Parathyroid adenoma (tissue), 2 donors: ENCODE results near the gene RBPMS2.

Experiments
- H2AFZ ChIP-seq: fragments of 300-600 bp; sonication (generic); one replicate; pipeline ENCODE4 v1.7.0; 2017; ENCODE audit warnings: antibody characterized with exemption, mild to moderate bottlenecking
- H3K27ac ChIP-seq: fragments of 300-600 bp; sonication (generic); one replicate; pipeline ENCODE4 v1.7.0; 2017
- H3K27me3 ChIP-seq: fragments of 300-600 bp; sonication (generic); one replicate; pipeline ENCODE4 v1.7.0; 2017; ENCODE audit warnings: low read length; ENCODE audit not compliant: control insufficient read depth, insufficient read depth
- H3K36me3 ChIP-seq: fragments of 300-600 bp; sonication (generic); one replicate; pipeline ENCODE4 v1.7.0; 2017; ENCODE audit warnings: low read length; ENCODE audit not compliant: control insufficient read depth, insufficient read depth
- H3K4me1 ChIP-seq: fragments of 300-600 bp; sonication (generic); one replicate; pipeline ENCODE4 v1.7.0; 2017; ENCODE audit warnings: control low read depth
- H3K4me2 ChIP-seq: fragments of 300-600 bp; sonication (generic); one replicate; pipeline ENCODE4 v1.7.0; 2017; ENCODE audit warnings: low read length
- H3K4me3 ChIP-seq: fragments of 300-600 bp; sonication (generic); one replicate; pipeline ENCODE4 v1.7.0; 2017; ENCODE audit warnings: low read depth, low read length
- H3K79me2 ChIP-seq: fragments of 300-600 bp; sonication (generic); one replicate; pipeline ENCODE4 v1.7.0; 2017; ENCODE audit warnings: control low read depth
- H3K9ac ChIP-seq: fragments of 300-600 bp; sonication (generic); one replicate; pipeline ENCODE4 v1.7.0; 2017; ENCODE audit warnings: mild to moderate bottlenecking
- H3K9me3 ChIP-seq: fragments of 300-600 bp; sonication (generic); one replicate; pipeline ENCODE4 v1.7.0; 2017; ENCODE audit warnings: low read length; ENCODE audit not compliant: control insufficient read depth
- TF ChIP-seq, protein P1 (sequence below): fragments of 300-600 bp; sonication (generic); IDR thresholded peaks from one replicate; pipeline ENCODE4 v1.7.0; 2017; ENCODE audit warnings: antibody characterized with exemption, mild to moderate bottlenecking
- donor health status: primary hyperparathyroidism.

RBPMS2 gene

DNA sequence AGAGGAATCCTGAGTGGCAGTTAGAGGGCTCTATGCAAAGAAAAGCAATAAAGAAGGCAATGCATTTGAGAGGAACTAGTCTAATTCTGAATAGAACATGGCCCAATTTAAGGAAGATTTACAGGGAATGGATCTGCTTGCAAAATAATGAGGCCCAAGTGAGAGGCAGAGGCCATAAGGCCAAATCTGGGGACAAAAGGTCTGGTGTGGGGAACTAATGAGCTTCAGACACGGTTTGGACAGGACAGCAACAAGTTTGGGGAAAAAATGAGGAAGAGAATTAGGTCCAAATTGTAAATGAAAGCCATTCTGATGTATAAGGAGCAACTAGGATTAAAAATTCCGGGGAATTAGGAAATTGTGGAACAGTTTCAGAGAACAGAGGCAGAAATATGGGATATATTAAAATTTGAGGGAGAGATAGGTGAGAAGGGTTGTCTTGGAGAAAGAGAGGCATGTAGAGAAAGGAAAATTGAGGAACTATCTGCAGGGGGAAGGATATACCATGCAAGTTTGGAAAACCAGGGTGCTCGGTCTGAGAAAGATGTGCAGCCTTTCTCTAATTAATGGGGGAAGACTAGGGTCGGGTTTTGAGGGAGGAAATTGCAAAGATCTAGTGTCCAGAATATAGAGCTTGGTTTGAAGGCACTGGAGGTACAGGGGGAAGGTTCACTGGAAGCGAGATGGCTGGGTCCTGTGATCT lies 73.8 kb downstream of the RBPMS2 start:
- peak overlapping the region; percentile 87 for H3K27ac ChIP-seq
- peak overlapping the region; percentile 84 for H3K4me2 ChIP-seq
- peak overlapping the region; percentile 85 for H3K4me3 ChIP-seq
- H3K9ac ChIP-seq = no peak overlapping the region
- H2AFZ ChIP-seq = no peak overlapping the region
- H3K36me3 ChIP-seq = no peaks in the 10 kb centered on the region
- no peaks in the 10 kb centered on the region for H3K27me3 ChIP-seq
- H3K4me1 ChIP-seq = peaks cover 22% of the 10 kb centered on the region
- TF ChIP-seq, protein P1, sequence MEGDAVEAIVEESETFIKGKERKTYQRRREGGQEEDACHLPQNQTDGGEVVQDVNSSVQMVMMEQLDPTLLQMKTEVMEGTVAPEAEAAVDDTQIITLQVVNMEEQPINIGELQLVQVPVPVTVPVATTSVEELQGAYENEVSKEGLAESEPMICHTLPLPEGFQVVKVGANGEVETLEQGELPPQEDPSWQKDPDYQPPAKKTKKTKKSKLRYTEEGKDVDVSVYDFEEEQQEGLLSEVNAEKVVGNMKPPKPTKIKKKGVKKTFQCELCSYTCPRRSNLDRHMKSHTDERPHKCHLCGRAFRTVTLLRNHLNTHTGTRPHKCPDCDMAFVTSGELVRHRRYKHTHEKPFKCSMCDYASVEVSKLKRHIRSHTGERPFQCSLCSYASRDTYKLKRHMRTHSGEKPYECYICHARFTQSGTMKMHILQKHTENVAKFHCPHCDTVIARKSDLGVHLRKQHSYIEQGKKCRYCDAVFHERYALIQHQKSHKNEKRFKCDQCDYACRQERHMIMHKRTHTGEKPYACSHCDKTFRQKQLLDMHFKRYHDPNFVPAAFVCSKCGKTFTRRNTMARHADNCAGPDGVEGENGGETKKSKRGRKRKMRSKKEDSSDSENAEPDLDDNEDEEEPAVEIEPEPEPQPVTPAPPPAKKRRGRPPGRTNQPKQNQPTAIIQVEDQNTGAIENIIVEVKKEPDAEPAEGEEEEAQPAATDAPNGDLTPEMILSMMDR = no peak
- no peaks in the 10 kb centered on the region for H3K9me3 ChIP-seq
- H3K79me2 ChIP-seq = peaks cover 22% of the 10 kb centered on the region

DNA sequence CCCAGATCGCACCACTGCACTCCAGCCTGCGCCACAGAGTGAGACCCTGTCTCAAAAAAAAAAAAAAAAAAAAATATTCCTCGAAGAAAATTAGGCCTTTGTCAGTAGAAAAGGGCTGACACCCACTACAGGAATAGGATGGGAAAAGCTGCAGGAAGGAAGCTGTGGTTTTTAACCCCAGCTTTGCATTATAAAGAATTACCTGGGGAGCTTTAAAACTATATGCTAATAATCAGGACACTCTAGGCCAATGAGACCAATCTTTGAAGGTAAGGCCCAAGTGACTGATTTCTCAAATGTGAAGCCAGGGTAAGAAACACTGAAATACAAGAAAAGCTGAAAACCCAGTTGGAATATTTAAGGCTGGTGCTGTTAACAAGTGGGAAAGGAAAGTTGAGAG lies 74.3 kb downstream of the RBPMS2 start:
- Histone ChIP-seq H3K27ac (peak overlapping the region; percentile 77), H3K79me2 (peaks cover 22% of the 10 kb centered on the region), H3K9ac (no peak overlapping the region), H3K27me3 (no peaks in the 10 kb centered on the region), H2AFZ (no peak overlapping the region), H3K4me3 (peak overlapping the region; percentile 26), H3K4me1 (peaks cover 27% of the 10 kb centered on the region), H3K4me2 (peak overlapping the region; percentile 84), H3K9me3 (no peaks in the 10 kb centered on the region), H3K36me3 (no peaks in the 10 kb centered on the region)
- TF ChIP-seq, protein P1 = no peak

DNA sequence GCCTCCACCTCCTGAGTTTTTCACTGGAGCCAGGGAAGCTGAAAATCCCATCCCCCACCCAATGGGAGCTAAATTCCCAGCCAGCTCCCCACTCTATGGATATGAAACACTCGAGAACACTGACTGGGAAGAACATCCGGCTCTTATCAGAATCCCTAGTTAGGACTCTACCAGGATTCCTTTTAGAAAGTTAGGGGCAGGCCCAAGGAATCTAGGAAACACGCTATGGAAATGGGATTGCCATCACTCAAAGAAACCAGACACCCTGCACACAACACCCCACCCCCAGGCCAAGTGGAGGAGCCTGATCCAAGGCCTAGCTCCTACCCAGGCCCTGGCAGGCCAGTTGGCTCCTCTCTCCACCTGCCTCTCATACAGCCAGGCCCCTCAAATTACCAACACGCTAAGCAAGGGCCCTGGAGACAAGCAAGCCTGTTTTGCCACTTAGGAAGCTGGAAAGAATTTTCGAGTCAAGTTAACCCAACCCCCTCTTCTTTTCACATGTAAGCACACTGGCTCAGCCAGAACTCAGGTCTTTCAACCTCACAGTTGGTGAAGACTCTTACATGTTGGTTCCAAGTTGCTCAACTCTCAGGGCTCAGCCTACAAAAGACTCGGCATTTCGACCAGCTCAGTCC lies 75.5 kb downstream of the RBPMS2 start:
- TF ChIP-seq, protein P1 = no peak
- no peak overlapping the region for H3K9ac ChIP-seq
- peak overlapping the region; percentile 29 for H3K4me3 ChIP-seq
- peak overlapping the region; percentile 77 for H3K27ac ChIP-seq
- peak overlapping the region; percentile 84 for H3K4me2 ChIP-seq
- H3K36me3 ChIP-seq = no peaks in the 10 kb centered on the region
- H3K27me3 ChIP-seq = no peaks in the 10 kb centered on the region
- no peaks in the 10 kb centered on the region for H3K9me3 ChIP-seq
- H2AFZ ChIP-seq = peak overlapping the region; percentile 11
- H3K4me1 ChIP-seq = peaks cover 38% of the 10 kb centered on the region
- H3K79me2 ChIP-seq = peaks cover 22% of the 10 kb centered on the region

DNA sequence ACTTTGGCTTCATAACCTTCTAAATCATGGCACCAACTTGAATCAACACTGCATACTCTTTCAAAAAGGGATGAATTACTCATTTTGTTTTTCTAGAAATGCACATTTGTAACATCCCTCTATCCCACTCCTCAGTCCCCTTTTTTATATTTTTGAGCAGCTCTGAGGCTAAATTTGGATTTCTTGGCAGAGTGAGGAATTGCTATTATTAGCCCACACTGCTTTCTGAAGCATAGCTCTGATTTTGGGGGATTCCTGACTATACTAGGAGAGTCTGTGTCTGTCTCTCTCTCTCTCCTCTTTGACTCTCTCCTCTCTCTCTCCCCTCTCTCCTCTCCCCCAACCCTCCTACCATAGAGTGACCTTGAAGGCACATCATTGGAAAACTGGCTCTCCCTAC lies 76.6 kb downstream of the RBPMS2 start:
- peak overlapping the region; percentile 77 for H3K27ac ChIP-seq

More for the DNA sequence above, 76.6 kb downstream of the RBPMS2 start:
- TF ChIP-seq, protein P1 = no peak
- Histone ChIP-seq H3K4me1 (peaks cover 41% of the 10 kb centered on the region), H3K9ac (no peak overlapping the region), H3K36me3 (no peaks in the 10 kb centered on the region), H3K27me3 (no peaks in the 10 kb centered on the region), H3K4me3 (no peak overlapping the region), H3K9me3 (no peaks in the 10 kb centered on the region), H2AFZ (no peak overlapping the region), H3K79me2 (peaks cover 25% of the 10 kb centered on the region), H3K4me2 (peak overlapping the region; percentile 84)
